Measurements from ENCODE around the gene CWC25.

- TF ChIP-seq, protein P1, sequence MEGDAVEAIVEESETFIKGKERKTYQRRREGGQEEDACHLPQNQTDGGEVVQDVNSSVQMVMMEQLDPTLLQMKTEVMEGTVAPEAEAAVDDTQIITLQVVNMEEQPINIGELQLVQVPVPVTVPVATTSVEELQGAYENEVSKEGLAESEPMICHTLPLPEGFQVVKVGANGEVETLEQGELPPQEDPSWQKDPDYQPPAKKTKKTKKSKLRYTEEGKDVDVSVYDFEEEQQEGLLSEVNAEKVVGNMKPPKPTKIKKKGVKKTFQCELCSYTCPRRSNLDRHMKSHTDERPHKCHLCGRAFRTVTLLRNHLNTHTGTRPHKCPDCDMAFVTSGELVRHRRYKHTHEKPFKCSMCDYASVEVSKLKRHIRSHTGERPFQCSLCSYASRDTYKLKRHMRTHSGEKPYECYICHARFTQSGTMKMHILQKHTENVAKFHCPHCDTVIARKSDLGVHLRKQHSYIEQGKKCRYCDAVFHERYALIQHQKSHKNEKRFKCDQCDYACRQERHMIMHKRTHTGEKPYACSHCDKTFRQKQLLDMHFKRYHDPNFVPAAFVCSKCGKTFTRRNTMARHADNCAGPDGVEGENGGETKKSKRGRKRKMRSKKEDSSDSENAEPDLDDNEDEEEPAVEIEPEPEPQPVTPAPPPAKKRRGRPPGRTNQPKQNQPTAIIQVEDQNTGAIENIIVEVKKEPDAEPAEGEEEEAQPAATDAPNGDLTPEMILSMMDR (IDR thresholded peaks at IDR 0.05) = peak; percentile 50
- TF ChIP-seq, protein P2, sequence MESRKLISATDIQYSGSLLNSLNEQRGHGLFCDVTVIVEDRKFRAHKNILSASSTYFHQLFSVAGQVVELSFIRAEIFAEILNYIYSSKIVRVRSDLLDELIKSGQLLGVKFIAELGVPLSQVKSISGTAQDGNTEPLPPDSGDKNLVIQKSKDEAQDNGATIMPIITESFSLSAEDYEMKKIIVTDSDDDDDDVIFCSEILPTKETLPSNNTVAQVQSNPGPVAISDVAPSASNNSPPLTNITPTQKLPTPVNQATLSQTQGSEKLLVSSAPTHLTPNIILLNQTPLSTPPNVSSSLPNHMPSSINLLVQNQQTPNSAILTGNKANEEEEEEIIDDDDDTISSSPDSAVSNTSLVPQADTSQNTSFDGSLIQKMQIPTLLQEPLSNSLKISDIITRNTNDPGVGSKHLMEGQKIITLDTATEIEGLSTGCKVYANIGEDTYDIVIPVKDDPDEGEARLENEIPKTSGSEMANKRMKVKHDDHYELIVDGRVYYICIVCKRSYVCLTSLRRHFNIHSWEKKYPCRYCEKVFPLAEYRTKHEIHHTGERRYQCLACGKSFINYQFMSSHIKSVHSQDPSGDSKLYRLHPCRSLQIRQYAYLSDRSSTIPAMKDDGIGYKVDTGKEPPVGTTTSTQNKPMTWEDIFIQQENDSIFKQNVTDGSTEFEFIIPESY (IDR thresholded peaks at IDR 0.05; ENCODE audit: borderline replicate concordance, low read depth) = no peak
- TF ChIP-seq EP300 (IDR thresholded peaks at IDR 0.05; ENCODE audit: borderline replicate concordance in 1 of 2, low read depth in 1 of 2, low read length in 1 of 2) (no peak), SMC3 (IDR thresholded peaks at IDR 0.05; ENCODE audit: low read depth, low read length) (no peak)
- TF ChIP-seq, protein P3, sequence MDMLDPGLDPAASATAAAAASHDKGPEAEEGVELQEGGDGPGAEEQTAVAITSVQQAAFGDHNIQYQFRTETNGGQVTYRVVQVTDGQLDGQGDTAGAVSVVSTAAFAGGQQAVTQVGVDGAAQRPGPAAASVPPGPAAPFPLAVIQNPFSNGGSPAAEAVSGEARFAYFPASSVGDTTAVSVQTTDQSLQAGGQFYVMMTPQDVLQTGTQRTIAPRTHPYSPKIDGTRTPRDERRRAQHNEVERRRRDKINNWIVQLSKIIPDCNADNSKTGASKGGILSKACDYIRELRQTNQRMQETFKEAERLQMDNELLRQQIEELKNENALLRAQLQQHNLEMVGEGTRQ (IDR thresholded peaks at IDR 0.05; ENCODE audit: borderline replicate concordance, low read depth, low read length) = no peak
Measured at GRCh38 chr17:38864636-38865398, 39.7 kb upstream of the CWC25 start.

All from SK-N-SH (cell line).